Measurements from ENCODE around the gene BPGM. TPM values are rescaled to one million over a fixed set of nuclear protein-coding genes. Genes with fewer than 3 reads are reported as not detected.

Gene BPGM
- polyA plus RNA-seq, 3 donors: 3.9 to 20.6 (median 18.4) TPM

GRCh38 chr7:134705716-134706115 lies 59.1 kb downstream of the BPGM start:
- no CpG with 5 or more reads among the region's 2 CpGs for WGBS (ENCODE audit: insufficient coverage)
- Histone ChIP-seq H3K9ac (ENCODE audit: insufficient read depth, low read length, poor library complexity, severe bottlenecking) (no peak overlapping the region), H3K79me2 (ENCODE audit: insufficient read depth, low read length) (no peaks in the 10 kb centered on the region), H3K4me3 (replicated peaks in 1 of 3; ENCODE audit: low read depth in 2 of 3, low read length in 3 of 3) (no peak overlapping the region), H3K9me3 (replicated peaks in 1 of 2; ENCODE audit: control insufficient read depth in 1 of 2, insufficient read depth in 1 of 2, low read length in 2 of 2) (no peaks in the 10 kb centered on the region), H4K20me1 (ENCODE audit: insufficient read depth, low read length) (no peaks in the 10 kb centered on the region), H3K4me1 (ENCODE audit: control insufficient read depth in 1 of 2, insufficient read depth in 2 of 2, low read length in 2 of 2) (no peaks in the 10 kb centered on the region), H3K36me3 (replicated peaks in 1 of 2; ENCODE audit: control insufficient read depth in 1 of 2, insufficient read depth in 2 of 2, low read length in 2 of 2) (no peaks in the 10 kb centered on the region), H3K27me3 (ENCODE audit: control insufficient read depth in 2 of 2, insufficient read depth in 2 of 2, low read length in 2 of 2) (no peaks in the 10 kb centered on the region), H3K27ac (ENCODE audit: low read depth in 1 of 2, low read length in 2 of 2) (no peak overlapping the region), H3K4me2 (replicated peaks; ENCODE audit: extremely low read depth, low read length, poor library complexity, severe bottlenecking) (no peak overlapping the region), H2AFZ (ENCODE audit: insufficient read depth, low read depth, low read length, poor library complexity, severe bottlenecking) (no peak overlapping the region)
- Mint-ChIP-seq H3K4me1 (no peaks in the 10 kb centered on the region), H3K4me3 (no peak overlapping the region), H3K27me3 (ENCODE audit: low read depth in 3 of 3) (peaks cover 0 to 5% (median 0%) of the 10 kb centered on the region in 3 donors), H3K36me3 (no peaks in the 10 kb centered on the region), H3K27ac (no peak overlapping the region), H3K9me3 (no peaks in the 10 kb centered on the region)
- intact Hi-C loops (cut with micrococcal nuclease): no loop called here
- TF ChIP-seq CTCF (IDR thresholded peaks at IDR 0.05): no peak
- no peak for DNase-seq

- H3K36me3 ChIP-seq (replicated peaks in 1 of 2; ENCODE audit: control insufficient read depth in 1 of 2, insufficient read depth in 2 of 2, low read length in 2 of 2): no peaks in the 10 kb centered on the region
- Mint-ChIP-seq H3K4me3 (no peak overlapping the region), H3K27me3 (ENCODE audit: low read depth in 3 of 3) (peaks cover 0 to 5% (median 0%) of the 10 kb centered on the region in 3 donors), H3K9me3 (no peaks in the 10 kb centered on the region), H3K4me1 (no peaks in the 10 kb centered on the region), H3K36me3 (no peaks in the 10 kb centered on the region), H3K27ac (no peak overlapping the region)
- TF ChIP-seq CTCF (IDR thresholded peaks at IDR 0.05): no peak
- no peak overlapping the region for H3K4me3 ChIP-seq (replicated peaks in 1 of 3; ENCODE audit: low read depth in 2 of 3, low read length in 3 of 3)
- no peaks in the 10 kb centered on the region for H3K79me2 ChIP-seq (ENCODE audit: insufficient read depth, low read length)
- no peaks in the 10 kb centered on the region for H3K27me3 ChIP-seq (ENCODE audit: control insufficient read depth in 2 of 2, insufficient read depth in 2 of 2, low read length in 2 of 2)
- H3K4me2 ChIP-seq (replicated peaks; ENCODE audit: extremely low read depth, low read length, poor library complexity, severe bottlenecking): no peak overlapping the region
- no peaks in the 10 kb centered on the region for H3K9me3 ChIP-seq (replicated peaks in 1 of 2; ENCODE audit: control insufficient read depth in 1 of 2, insufficient read depth in 1 of 2, low read length in 2 of 2)
- DNase-seq: no peak
- no peaks in the 10 kb centered on the region for H4K20me1 ChIP-seq (ENCODE audit: insufficient read depth, low read length)
- intact Hi-C loops (cut with micrococcal nuclease): no loop called here
- no peaks in the 10 kb centered on the region for H3K4me1 ChIP-seq (ENCODE audit: control insufficient read depth in 1 of 2, insufficient read depth in 2 of 2, low read length in 2 of 2)
- WGBS (ENCODE audit: insufficient coverage): 80% methylated on average over 2 of the region's 5 CpGs
- H3K27ac ChIP-seq (ENCODE audit: low read depth in 1 of 2, low read length in 2 of 2): no peak overlapping the region
- no peak overlapping the region for H2AFZ ChIP-seq (ENCODE audit: insufficient read depth, low read depth, low read length, poor library complexity, severe bottlenecking)
- H3K9ac ChIP-seq (ENCODE audit: insufficient read depth, low read length, poor library complexity, severe bottlenecking): no peak overlapping the region
Observed at GRCh38 chr7:134706468-134706867, 59.8 kb downstream of the BPGM start.

Measured in CD14-positive monocyte (primary cell).